ENCODE results near the gene ZBTB47.

Gene ZBTB47

DNA sequence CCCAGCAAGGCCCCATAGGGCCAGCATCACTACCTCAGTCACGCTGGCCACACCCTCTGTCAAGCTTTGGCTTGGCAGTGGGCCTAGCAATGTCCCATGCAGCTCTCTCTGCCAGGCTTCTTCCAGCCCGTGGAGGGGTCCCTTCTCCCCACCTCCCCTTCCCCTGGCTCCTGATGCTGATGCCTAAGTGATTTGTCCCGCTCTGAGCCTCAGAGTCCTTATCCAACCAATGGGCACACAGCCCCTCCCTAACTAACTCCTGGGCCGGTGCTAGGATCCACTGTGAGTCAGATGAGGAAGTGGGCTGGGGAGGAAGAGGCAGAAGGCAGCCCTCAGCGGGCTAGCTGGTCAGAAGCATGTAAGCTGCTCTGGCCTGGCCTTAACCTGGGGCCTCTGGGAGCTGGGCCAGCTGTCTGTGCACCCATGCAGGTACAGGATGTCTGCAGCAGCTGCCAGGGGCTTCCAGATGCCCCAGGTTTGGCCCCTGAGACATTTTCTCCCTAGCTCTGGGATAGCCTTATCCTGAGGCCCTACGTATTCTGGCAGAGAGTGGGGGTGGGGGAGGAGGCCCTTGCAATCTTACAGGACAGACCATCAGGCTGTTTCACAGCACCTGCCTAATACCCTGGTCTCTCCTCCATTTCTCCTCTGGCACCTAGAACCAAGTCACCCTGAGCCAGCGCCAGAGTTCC is 740 bp upstream of the ZBTB47 start:
- DNase-seq (ENCODE audit: low spot score) = no peak

DNA sequence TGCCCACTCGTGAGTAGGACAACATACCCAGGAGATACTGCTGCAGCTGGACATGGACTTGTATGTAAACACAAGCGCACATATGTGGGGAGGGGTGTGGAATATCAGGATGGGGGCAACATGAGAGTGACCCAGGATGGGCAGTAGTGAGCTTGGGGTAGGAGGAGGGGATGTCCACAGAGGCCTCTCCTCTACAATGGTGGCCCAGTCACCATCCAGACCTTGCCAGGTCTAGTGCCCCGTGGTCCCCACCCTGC is 266 bp upstream of the ZBTB47 start:
- DNase-seq (ENCODE audit: low spot score) = no peak

DNA sequence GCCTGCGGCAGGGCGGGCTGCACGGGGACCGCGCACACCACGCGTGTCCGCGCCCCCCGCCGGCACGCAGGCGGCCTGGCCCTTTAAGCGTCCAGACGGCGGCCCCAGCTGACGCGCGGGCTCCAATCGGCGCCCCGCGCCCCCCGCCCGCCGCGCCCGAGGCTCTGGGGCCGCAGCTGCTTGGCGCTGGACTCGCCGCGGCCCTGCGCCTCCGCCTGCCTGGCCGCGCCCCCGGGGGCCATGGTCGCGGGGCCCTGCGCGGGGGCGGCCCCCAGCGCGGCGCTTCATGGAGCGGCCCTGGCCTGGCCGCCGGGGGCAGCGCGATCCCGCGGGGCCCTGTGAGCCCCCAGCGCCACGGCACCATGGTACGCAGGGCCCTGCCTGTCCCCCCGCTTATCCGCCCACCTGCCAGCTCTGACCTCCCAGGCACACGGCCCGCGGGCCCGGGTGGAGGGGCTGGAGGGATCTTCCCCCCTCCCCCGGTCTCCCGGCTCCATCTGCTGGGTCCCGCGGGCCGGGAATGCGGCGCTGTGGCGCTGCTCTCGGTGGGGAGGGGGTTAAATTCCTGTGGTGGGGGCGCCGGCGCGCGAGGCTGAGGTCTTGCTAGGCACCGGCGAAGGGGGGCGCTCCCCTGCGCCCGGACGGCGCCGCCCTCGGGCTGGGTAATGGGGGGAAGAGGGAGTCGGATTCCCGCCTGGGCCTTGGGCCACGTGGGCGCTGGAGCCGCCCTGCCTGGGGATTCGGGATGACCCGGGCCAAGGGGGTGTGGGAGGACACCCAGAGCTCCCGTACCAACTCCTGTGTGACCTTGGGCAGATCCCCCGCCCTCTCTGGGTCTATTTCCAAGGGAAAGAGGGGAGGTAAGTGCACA is 1.1 kb downstream of the ZBTB47 start:
- peak; percentile 85 for DNase-seq (ENCODE audit: low spot score)

DNA sequence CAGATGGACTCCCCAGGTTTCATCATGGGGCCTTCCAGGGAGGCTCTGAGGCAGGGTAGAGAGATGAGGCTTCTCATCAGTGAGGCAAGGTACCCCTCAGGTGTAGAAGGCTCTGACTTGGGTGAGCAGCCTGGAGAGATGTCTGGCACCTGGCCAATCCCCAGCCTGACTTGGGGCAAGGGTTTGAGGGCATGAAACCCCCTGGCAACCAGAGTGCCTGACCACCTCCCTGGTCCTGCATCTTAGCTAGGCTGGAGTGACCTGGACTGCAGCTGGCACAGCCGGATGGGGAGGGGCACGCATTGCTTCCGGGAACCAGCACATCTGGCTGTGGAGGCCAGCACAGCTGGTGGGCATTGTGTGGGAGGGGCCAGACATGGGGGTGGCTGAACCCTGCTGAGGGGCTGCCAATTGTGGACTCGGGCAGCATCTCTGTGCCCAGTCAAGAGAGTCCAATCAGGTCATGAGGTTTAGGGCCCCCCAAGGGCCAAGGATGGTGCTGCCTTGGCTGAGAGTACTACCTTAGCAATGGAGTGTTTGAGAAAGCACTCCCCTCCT is 1.9 kb downstream of the ZBTB47 start:
- DNase-seq (ENCODE audit: low spot score) = no peak

DNA sequence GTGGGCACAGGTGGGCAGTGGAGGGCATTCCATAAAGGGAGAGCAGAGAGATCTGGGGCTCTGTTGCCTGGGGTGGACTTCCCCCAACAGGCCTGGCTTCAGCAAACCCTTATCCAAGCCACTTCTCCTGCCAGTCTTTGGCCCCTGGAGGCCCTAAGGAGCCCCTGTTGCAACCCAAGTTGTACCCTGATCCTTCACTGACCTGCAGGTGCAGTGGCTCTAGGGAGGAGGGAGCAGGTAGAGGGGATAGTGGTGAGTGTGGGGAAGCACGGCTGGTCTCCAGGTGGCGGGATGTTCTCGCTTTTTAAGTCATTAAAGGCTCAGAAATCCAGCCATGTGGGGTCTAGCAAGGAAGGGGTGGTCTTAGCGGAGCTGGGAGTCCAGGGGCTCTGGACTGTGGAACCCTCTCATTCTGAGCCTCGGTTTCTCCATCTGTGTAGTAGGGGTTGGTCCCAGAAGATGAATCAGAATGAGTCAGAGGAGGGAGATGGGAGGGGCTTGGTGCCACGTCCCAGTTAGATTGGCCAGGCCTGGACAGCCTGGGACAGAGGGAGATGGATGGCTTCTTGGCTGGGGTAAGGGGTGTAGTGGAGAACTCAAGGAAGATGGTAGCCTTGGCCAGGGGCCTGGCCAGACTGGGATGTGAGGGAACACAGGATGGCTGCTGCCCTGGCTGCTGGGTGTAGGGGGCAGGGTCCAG is 2.6 kb downstream of the ZBTB47 start:
- DNase-seq (ENCODE audit: low spot score) = no peak

DNA sequence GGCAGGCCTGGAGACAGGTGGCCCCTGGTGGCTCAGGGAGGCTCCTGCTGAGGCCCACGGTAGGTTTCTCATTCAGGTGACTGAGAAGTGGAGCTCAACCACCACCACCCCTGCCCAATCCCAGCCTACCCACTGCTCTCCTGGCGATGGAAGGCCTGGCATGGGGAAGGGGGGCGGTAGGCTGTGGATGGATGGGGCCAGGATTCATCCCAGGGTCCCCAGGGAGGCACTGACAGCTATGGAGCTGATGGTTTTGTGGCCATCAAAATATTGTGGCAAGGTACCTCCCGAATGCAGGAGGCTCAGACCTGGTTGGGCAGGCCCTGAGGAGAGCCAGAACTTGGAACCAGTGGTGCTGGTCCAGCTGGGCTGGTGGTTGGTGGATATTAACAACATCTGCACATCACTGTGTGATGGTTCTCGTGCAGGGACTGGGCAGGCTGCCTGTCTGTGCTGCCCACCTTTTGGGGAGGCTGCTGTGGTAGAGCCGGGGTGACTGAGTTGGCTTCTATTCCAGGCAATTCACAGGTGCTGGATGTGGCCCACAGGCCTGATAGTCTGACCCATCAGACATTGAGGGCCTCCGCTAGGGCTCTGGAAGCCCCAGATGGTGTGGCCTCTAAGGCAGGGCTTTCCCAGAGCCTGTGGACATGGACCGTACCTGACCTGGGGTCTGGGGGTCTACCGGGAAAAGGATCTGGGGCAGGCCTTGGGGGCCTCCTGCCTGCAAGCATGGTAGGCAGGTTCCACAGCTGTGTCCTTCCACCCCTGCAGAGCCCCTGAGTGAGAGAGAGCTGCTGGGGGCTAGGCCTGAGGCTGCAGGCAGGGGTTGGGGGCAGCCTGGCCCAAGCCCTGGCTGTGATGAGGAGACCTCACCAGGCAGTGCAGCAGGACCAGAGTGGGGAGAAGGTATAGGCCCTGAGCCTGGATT is 3.4 kb downstream of the ZBTB47 start:
- no peak for DNase-seq (ENCODE audit: low spot score)

DNA sequence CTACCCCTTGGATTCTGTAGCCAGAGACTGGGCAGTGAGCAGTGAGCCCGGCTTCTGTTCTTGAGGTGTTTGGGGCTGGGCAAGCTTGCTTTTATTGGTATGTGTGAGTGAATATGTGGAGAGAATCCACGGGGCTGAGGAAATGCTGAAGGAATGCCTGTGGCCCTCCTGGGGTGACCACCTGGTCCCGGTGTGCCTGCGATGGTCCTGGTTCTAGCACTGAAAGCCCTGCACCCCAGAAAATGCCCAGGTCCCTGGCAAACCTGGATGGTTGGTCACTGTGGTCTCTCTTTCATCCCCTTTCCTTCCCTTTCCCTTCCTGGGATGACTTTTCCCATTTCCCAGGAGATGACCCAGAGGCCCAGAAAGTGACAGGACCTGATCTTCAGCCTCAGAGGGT is 4.2 kb downstream of the ZBTB47 start:
- DNase-seq (ENCODE audit: low spot score) = no peak

DNA sequence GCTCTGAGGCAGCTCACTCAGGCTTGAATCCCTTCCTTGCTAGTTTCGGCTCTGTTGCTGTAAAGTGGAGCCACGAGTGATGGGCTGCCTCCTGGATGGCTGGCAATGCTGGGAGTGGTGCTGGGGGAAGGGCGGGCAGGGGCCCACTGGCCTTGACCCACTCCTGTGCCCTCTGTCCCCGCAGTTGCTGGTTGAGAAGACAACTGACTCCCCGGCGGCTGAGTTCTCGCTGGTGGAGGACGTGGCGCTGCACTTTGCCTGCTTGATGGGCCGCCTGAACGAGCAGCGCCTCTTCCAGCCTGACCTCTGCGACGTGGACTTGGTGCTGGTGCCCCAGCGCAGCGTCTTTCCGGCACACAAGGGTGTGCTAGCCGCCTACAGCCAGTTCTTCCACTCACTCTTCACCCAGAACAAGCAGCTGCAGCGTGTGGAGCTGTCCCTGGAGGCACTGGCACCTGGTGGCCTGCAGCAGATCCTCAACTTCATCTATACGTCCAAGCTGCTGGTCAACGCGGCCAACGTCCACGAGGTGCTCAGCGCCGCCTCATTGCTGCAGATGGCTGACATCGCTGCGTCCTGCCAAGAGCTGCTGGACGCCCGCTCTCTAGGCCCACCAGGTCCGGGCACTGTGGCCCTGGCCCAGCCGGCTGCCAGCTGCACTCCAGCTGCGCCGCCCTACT is 4.7 kb downstream of the ZBTB47 start:
- DNase-seq (ENCODE audit: low spot score) = no peak

DNA sequence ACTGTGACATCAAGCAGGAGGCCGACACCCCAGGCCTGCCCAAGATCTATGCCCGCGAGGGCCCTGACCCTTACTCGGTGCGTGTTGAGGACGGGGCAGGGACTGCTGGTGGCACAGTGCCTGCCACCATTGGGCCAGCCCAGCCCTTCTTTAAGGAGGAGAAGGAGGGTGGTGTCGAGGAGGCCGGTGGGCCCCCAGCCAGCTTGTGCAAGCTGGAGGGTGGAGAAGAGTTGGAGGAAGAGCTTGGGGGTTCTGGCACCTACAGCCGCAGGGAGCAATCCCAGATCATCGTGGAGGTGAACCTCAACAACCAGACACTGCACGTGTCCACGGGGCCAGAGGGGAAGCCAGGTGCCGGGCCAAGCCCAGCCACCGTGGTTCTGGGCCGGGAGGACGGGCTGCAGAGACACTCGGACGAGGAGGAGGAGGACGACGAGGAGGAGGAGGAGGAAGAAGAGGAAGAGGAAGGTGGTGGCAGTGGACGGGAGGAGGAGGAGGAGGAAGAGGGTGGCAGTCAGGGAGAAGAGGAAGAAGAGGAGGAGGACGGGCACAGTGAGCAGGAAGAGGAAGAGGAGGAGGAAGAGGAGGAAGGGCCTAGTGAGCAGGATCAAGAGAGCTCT is 5.4 kb downstream of the ZBTB47 start:
- no peak for DNase-seq (ENCODE audit: low spot score)

DNA sequence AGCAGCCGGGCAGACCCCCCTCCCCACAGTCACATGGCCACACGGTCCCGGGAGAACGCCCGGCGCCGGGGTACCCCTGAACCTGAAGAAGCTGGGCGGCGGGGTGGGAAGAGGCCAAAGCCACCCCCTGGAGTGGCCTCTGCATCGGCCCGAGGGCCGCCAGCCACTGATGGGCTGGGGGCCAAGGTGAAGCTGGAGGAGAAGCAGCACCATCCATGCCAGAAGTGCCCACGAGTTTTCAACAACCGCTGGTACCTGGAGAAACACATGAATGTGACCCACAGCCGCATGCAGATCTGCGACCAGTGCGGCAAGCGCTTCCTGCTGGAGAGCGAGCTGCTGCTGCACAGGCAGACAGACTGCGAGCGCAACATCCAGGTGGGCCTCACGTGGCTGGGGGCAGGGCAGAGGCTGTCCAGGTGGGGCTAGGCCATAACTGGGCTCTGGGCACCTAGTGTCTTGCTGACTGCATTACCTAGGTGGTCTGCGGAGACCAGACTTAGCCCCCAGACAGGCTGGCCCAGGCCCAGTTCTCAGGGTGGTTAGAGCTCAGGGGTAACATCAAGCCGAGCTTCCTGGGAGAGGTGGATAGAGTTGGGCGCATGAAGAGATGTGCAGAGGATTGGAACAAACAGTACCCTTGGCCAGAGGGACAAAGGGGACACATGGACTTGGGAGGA is 6.1 kb downstream of the ZBTB47 start:
- no peak for DNase-seq (ENCODE audit: low spot score)

DNA sequence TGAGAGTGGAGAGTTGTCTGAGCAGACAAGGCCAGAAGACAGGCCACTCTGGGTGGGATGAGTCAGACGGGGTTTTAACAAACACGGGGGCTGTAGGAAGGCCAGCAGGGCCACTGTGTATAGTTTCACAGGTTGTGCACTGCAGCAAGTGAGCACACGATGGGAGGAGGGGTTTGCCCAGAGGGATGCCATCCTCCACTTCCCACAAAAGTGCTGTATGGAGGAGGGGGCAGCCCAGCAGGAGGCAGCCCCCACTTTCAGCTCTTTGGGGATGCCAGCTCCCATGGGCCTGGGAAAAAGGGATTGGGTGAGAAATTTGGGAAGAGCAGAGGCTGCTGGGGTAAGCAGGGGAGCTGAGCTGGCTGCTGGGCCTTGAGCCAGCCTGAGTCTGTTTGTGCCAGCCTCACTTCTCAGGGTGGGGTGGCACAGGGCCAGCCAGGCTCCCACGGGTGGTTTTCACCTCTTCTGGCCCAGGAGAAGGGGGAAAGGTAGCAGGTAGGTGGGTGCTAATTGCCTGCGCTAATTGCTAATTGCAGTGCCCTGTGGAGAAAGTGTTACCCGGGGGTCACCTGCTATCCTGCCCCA is 6.7 kb downstream of the ZBTB47 start:
- DNase-seq (ENCODE audit: low spot score) = no peak

DNA sequence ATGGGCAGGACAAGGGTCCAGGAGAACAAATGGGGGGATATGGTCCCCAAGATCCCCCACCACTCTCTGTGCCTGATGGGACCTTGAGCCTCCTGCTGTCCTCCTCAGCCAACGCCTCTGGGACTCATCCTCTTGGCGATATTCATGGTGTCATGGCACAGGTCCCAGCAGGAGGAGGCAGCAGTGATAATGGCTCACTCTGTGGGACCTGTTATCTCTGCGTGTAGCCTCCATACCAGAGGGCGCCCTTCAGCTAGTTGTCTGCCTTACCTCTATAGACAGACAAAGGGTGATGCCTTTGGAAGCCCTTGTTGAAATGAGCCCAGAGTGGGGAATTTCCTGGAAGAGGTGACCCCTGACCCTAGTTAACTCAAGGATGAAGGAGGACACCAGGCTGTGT is 7.4 kb downstream of the ZBTB47 start:
- DNase-seq (ENCODE audit: low spot score) = no peak

DNA sequence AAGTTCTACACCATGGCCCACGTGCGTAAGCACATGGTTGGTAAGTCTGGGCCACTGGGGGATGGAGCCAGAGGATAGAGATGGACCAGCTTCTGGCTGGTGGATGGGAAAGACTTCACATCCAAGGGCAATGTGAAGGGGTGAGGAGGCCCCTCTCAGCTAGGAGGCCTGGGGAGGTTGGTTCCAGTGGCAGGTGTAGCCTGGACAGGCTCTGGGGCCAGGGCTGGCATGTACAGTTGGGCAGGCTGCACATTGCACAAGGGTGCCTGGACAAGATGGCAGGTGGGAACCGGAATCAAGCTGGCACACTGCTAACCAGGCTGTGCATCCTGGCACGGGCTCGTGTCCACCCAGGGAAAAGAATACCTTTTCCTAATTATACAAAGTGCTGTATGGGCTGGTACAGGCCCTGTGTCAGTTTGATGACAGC is 8.1 kb downstream of the ZBTB47 start:
- DNase-seq (ENCODE audit: low spot score) = no peak

DNA sequence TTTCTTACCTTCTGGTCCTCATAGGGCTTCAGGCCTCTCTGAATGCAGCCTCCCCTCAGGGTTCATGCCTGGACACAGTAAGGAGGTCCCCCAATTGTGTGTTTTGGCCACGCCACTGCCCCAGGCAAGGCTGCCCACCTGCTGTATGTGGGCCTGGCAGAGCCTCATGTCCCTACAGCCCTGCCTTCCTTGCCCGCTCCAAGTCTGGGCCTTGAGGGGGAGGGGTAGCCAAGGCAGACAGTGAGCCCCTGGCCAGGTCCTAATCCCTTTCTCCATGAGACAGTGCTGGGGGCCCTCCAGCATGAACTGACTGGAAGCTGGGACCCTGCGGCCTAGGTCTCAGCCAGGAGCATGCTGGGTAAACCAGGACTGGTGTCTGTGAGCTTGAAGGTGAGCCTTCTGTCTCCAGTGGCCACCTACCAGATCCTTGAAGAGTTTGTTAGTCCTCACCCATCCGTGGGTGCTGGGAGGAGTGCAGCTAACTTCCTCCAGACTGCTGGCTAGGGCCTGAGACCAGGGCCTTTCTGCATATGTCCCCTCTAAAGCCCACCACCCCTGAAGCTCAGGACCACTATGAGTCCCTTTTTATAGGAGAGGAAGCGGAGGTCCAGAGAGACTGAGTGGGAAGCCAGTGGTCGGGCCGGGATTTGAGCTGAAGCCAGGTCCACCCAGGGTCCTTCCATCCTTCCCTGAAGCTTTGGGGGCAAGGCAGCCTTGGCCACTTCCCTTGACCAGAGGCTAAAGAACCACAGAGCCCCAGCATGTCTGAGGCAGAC is 8.7 kb downstream of the ZBTB47 start:
- DNase-seq (ENCODE audit: low spot score) = no peak

DNA sequence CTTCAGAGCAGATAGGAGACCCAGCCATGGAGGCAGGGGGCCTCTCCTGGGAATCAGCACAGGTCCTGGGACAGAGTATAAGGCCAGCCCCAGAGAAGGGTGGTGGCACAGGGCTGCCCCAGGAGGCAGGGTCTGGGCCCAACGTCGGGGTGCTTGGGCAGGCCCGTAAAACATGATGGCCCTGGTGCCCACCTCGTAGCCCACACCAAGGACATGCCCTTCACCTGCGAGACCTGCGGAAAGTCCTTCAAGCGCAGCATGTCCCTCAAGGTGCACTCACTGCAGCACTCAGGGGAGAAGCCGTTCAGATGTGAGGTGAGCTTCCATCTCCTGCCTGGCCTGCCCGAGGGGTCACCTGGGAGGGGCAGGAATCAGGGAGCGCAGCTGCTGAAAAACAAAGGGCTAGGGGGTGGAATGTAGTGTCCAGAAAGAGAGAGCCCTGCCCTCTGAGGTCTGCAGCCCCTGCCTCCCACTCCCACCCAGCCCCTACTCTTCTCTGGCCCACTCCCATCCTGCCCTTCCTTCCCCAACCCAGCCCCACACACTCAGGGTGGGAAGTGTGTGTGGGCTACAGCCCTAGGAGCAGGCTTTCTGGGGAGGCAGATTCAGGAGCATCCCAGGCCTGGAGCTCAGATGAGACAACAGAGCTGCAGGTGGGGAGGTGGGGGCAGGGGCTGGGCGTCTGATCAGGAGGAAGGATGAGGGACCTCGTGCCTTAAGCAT is 9.5 kb downstream of the ZBTB47 start:
- no peak for DNase-seq (ENCODE audit: low spot score)

DNA sequence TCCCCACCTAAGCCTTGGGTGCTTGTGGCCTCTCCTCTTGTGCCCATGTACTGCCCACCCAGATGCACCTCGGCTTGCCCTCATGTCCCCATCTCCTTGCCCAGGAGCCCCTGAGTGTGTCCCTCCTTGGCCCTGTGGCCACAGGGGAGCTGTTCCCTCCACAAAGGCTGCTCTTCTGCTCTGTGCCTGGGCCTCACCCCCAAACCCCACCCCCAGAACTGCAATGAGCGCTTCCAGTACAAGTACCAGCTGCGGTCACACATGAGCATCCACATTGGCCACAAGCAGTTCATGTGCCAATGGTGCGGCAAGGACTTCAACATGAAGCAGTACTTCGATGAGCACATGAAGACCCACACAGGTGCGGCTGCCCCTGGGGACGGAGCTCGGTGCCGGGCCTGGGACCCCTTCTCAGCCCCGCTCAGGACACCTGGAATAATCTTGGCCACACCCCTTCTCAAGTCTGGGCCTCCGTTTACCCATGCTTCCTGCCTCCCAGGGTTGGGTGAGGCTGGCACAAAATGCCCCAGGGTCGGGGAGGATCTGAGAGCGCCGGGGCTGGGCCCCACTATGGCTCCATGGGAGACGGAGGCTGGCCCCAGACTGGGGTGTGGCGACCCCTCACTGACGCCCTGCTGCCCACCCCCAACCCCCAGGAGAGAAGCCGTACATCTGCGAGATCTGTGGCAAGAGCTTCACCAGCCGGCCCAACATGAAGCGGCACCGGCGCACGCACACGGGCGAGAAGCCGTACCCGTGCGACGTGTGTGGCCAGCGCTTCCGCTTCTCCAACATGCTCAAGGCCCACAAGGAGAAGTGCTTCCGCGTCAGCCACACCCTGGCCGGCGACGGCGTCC is 10.3 kb downstream of the ZBTB47 start:
- no peak for DNase-seq (ENCODE audit: low spot score)

DNA sequence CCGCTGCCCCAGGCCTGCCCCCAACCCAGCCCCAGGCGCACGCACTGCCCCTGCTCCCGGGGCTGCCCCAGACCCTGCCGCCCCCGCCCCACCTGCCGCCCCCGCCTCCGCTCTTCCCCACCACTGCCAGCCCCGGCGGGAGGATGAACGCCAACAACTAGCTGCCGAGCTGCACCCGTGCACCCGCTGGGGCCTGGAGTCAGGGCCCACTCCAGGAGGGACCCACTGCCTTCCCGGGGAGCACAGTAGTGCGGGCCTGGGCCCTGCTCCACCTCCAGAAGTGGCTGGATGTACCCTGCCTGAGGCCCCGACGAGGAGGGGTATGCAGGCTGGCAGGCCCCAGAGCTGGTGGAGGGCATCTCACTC is 10.9 kb downstream of the ZBTB47 start:
- no peak for DNase-seq (ENCODE audit: low spot score)
